Omental fat pad (tissue), 4 donors: ENCODE results near the gene ALG12. TPM values are rescaled to one million over a fixed set of nuclear protein-coding genes. Genes with fewer than 3 reads are reported as not detected.

Experiments used
- ATAC-seq: fragments of 150-250 bp; one replicate; pipeline ENCODE4 v1.9.1; 2016; ENCODE audit warnings: mild to moderate bottlenecking, moderate library complexity; ENCODE audit not compliant: low FRiP score
- DNase-seq: peaks from one replicate; pipeline ENCODE4 v3.0.0-alpha.2; 2019; ENCODE audit warnings: low spot score
- total RNA-seq, 4 donors: library from RNA; depleted of rRNA; stranded (reverse); fragments of >200 nt; gene quantifications; one replicate each; pipeline ENCODE4 v1.1.0, GENCODE V29; 2016
- TF ChIP-seq, protein P1 (sequence below), 3 donors: fragments of 450-650 bp; IDR thresholded peaks; one replicate each; pipeline ENCODE4 v1.5.1; 2016 to 2017; ENCODE audit warnings: antibody characterized with exemption in 3 of 3, mild to moderate bottlenecking in 3 of 3, moderate library complexity in 2 of 3

The ALG12 gene
- total RNA-seq, 4 donors from 2014 or later = 11.7 to 21.8 (median 13.0) TPM

DNA sequence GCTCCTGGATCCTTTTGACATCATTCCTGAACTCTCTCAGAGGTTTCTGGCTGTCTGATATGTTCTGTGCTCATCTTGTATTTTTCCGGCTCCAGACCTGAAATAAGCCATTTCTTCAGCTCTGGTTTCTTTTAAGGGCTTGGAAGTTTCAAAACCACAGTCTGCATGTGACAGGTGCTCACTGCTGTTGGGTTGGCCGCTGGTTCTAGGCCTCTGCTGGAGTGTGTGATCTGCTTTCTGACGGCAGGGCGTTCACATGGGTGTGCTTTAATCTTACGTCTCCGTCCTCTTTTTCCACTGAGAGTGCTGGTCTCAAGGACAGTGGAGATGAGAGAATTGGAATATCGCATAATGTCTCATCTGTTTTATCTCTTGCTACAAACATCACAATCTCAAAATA lies 54.3 kb downstream of the ALG12 start:
- DNase-seq (no peak), ATAC-seq (no peak)
- TF ChIP-seq, protein P1, sequence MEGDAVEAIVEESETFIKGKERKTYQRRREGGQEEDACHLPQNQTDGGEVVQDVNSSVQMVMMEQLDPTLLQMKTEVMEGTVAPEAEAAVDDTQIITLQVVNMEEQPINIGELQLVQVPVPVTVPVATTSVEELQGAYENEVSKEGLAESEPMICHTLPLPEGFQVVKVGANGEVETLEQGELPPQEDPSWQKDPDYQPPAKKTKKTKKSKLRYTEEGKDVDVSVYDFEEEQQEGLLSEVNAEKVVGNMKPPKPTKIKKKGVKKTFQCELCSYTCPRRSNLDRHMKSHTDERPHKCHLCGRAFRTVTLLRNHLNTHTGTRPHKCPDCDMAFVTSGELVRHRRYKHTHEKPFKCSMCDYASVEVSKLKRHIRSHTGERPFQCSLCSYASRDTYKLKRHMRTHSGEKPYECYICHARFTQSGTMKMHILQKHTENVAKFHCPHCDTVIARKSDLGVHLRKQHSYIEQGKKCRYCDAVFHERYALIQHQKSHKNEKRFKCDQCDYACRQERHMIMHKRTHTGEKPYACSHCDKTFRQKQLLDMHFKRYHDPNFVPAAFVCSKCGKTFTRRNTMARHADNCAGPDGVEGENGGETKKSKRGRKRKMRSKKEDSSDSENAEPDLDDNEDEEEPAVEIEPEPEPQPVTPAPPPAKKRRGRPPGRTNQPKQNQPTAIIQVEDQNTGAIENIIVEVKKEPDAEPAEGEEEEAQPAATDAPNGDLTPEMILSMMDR (IDR thresholded peaks at IDR 0.05) = no peak

DNA sequence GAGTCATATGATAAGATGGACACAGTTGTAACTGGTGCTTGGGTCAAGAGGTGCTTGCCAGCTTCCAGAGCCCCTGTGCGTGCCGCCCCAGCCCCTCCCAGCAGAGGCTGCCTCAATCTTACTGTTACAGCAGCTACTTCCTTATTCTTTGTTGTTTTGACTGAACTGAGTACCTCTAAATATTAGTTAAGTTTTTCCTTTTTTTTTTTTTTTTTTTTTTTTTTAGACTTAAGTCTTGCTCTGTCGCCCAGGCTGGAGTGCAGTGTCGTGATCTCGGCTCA lies 55.8 kb downstream of the ALG12 start:
- ATAC-seq = no peak
- DNase-seq = no peak
- TF ChIP-seq, protein P1 (IDR thresholded peaks at IDR 0.05) = no peak

DNA sequence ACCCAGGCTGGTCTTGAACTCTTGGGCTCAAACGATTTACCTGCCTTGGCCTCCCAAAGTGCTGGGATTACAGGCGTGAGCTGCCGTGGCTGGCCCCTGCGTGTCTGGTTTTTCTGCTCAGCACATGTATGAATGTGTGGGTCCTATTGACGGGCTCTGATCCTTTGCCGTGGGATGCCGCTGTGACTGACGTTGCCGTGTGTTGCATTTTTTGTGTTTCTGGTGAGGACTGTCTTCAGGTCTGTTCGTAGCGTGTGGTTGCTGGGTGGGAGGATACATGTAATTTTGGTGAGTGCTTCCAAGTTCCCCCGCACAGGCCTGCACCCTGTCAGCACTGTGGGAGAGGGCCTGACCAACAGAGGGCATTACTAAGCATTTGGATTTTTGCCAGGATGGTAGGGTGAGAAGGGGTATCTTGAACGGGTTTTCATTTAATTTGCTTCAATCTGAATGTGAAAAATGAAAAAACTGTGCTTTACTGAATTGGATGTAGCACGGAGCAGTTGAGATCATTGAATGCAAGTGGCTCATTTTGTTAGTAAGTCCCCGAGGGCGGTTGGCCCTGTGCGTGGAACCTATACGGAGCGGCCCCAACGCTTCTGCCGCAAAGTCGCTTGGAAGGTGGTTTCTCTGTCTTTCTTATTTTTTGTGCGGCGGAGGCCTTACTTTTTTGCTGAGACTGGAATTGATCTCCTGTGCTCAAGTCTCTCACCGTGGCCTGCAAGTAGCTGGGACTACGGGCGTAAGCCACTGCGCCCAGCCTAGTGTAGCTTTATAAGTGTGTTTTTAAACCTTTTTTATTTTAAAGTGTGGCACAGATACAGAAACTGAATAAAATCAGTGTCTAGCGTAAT lies 56.4 kb downstream of the ALG12 start:
- DNase-seq = no peak
- TF ChIP-seq, protein P1 (IDR thresholded peaks at IDR 0.05) = no peak
- no peak for ATAC-seq

DNA sequence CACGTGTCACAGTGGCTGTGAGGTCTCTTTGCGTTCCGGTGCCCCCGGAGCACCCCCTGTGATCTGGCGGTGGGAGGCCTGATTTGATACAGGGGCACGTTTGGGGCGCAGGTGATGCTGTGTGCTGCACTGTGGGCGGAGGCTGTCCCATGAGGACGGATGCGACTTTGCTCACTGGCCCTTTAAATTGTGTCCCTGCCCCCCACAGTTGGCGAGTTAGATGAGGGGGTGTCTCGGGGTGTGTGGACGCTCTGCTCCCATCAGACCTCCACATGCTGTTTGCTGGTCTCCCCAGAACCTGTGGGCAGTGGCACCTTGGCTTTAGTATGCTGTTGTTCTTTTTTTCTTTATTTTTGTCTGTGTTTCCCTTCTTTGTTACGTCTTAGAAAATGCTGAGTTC lies 59.4 kb downstream of the ALG12 start:
- ATAC-seq = no peak
- no peak for DNase-seq
- TF ChIP-seq, protein P1 (IDR thresholded peaks at IDR 0.05) = no peak

DNA sequence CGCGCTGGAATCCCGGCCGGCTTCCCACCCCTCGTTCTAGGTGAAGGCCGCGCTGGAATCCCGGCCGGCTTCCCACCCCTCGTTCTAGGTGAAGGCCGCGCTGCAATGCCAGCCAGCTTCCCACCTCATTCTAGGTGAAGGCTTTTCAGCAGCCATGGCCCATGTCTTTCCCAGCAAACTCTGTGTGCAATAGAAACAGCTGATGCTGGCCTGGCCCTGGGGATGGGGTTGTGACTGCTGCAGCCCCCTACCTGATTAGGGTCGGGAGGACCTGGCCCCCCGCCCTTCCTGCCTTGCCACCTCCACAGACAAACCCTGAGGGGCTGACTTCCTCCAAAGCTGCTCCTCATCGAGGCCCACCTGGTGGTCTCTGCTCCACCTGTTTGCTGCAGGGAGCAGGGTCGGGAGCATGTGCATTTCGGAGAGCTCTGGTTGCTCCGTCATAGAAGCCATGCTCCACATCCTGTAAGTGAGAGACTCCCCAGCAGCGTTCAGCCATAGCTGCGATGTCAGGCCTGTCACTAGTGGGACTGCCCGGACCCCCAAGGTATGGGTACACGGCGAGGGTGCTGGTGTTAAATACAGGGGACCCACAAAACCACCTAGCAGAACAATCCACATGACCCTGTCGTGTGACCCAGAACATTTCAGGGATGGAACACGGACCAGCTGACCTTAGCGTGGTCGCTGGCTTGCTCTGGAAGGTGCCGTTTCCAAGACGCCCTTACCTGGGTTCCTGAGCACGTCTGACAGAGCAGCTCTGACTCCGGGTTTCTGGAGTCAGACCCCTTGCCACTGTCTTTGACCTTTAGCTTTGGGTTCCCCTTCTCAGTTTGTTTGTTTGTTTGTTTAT lies 61.2 kb downstream of the ALG12 start:
- TF ChIP-seq, protein P1 (IDR thresholded peaks at IDR 0.05) = no peak
- no peak for DNase-seq

DNA sequence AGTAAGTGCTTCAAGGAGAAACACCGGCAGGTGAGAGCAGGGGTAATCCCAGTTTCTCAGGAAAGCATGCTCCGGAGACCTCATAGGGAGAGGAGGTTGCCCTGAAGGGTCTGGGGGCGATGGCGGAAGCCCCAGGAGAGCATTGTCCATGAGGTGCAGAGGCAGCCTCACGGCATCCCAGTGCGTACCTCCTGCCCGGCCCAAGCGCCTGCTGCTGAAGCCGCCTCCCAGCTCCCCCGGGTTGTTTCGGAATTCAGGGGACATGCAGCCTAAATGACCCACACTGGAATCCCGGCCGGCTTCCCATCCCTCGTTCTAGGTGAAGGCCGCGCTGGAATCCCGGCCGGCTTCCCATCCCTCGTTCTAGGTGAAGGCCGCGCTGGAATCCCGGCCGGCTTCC lies 61.9 kb downstream of the ALG12 start:
- DNase-seq (no peak), ATAC-seq (no peak)
- TF ChIP-seq, protein P1 (IDR thresholded peaks at IDR 0.05) = no peak

More for the DNA sequence above, 61.2 kb downstream of the ALG12 start:
- no peak for ATAC-seq
